HepG2 (cell line): ENCODE data around the gene MYADML2. TPM values are rescaled to one million over a fixed set of nuclear protein-coding genes. Genes with fewer than 3 reads are reported as not detected.

Experiments
- CEBPB ChIP-seq: IDR thresholded peaks from 2 replicates; pipeline ENCODE4 v1.6.1; 2011; ENCODE audit warnings: low read depth, low read length, improper control_type of control experiment, borderline replicate concordance
- DR1 ChIP-seq: sonication (generic); formaldehyde crosslinking; IDR thresholded peaks from 2 replicates; pipeline ENCODE4 v1.8.0; 2021; ENCODE audit warnings: mild to moderate bottlenecking, missing genetic modification reagents, inconsistent platforms
- FOXP1 ChIP-seq, 2 experiments: fragments of 450-650 bp in 1 of 2; IDR thresholded peaks; 2 replicates each; pipeline ENCODE4 v1.6.1; 2017 to 2018; ENCODE audit warnings: antibody characterized with exemption in 1 of 2
- HMGXB3 ChIP-seq: sonication (generic); formaldehyde crosslinking; IDR thresholded peaks from 2 replicates; pipeline ENCODE4 v1.4.0; 2020; ENCODE audit warnings: missing genetic modification reagents, borderline replicate concordance
- HNF4G ChIP-seq, 2 experiments: sonication (generic) in 1 of 2; formaldehyde crosslinking in 1 of 2; IDR thresholded peaks; 2 replicates each; pipeline versions ENCODE4 v1.4.0 to v1.6.1; 2011 to 2020; ENCODE audit warnings: borderline replicate concordance in 2 of 2, low read depth in 2 of 2, mild to moderate bottlenecking in 2 of 2, low read length in 1 of 2, missing genetic modification reagents in 1 of 2, moderate library complexity in 1 of 2
- HOXD1 ChIP-seq: sonication (generic); formaldehyde crosslinking; IDR thresholded peaks from 2 replicates; pipeline ENCODE4 v1.5.0; 2020; ENCODE audit warnings: missing genetic modification reagents
- MBNL3 ChIP-seq: fragments of 250-450 bp; sonication (Bioruptor Pico); conservative IDR thresholded peaks from 2 replicates; pipeline ENCODE4 v1.8.0; 2022; ENCODE audit warnings: mild to moderate bottlenecking, inconsistent platforms
- NCOA1 ChIP-seq: sonication (generic); formaldehyde crosslinking; IDR thresholded peaks from 2 replicates; pipeline ENCODE4 v1.9.0; 2021; ENCODE audit warnings: missing genetic modification reagents
- RCOR2 ChIP-seq: IDR thresholded peaks from 2 replicates; pipeline ENCODE4 v1.6.1; 2016; ENCODE audit warnings: missing biosample characterization, missing genetic modification reagents
- SALL2 ChIP-seq: sonication (generic); formaldehyde crosslinking; IDR thresholded peaks from 2 replicates; pipeline ENCODE4 v1.8.1; 2023; ENCODE audit warnings: mild to moderate bottlenecking, missing genetic modification reagents, inconsistent platforms
- TEAD3 ChIP-seq: optimal IDR thresholded peaks from 2 replicates; pipeline ENCODE3; 2016; ENCODE audit warnings: borderline replicate concordance
- TRAFD1 ChIP-seq: sonication (generic); formaldehyde crosslinking; IDR thresholded peaks from 2 replicates; pipeline ENCODE4 v1.5.1; 2020; ENCODE audit warnings: missing genetic modification reagents, mild to moderate bottlenecking, borderline replicate concordance
- ZHX2 ChIP-seq, 2 experiments: sonication (generic) in 1 of 2; formaldehyde crosslinking in 1 of 2; IDR thresholded peaks; 2 replicates each; pipeline versions ENCODE4 v1.6.1 to v1.9.0; 2014 to 2022; ENCODE audit warnings: antibody characterized with exemption in 1 of 2, borderline replicate concordance in 1 of 2, inconsistent platforms in 1 of 2, low read depth in 1 of 2, missing genetic modification reagents in 1 of 2
- polyA plus RNA-seq, 8 experiments: library from polyadenylated mRNA; depleted of rRNA in 3 of 8; stranded (reverse) in 7 of 8; unstranded in 1 of 8; fragments of >200 nt; fragmentation: Illumina TruSeq in 4 of 8; extraction: Trizol in 4 of 8; gene quantifications; 2 replicates each; pipeline versions ENCODE4 v1.2.1 to v1.2.3, GENCODE V29; 2011 to 2016; ENCODE audit warnings: low read depth in 4 of 8, missing spikeins in 1 of 8, mixed read lengths in 1 of 8; ENCODE audit not compliant: insufficient read depth in 1 of 8
- total RNA-seq, 5 experiments: library from RNA; depleted of rRNA; stranded (reverse); fragments of >200 nt; fragmentation: Illumina TruSeq; extraction: Trizol; gene quantifications; 2 replicates each; pipeline ENCODE4 v1.2.3, GENCODE V29; 2016; ENCODE audit warnings: low read depth in 1 of 5
- TF ChIP-seq, protein P1 (sequence below): sonication (generic); formaldehyde crosslinking; IDR thresholded peaks from 2 replicates; pipeline ENCODE4 v1.5.0; 2020; ENCODE audit warnings: mild to moderate bottlenecking, missing genetic modification reagents

MYADML2 gene
- total and polyA plus RNA-seq, 2 of the 13 experiments (the other 11 are each of a cell fraction or from before 2014, with no cell fraction given), result not detected

DNA sequence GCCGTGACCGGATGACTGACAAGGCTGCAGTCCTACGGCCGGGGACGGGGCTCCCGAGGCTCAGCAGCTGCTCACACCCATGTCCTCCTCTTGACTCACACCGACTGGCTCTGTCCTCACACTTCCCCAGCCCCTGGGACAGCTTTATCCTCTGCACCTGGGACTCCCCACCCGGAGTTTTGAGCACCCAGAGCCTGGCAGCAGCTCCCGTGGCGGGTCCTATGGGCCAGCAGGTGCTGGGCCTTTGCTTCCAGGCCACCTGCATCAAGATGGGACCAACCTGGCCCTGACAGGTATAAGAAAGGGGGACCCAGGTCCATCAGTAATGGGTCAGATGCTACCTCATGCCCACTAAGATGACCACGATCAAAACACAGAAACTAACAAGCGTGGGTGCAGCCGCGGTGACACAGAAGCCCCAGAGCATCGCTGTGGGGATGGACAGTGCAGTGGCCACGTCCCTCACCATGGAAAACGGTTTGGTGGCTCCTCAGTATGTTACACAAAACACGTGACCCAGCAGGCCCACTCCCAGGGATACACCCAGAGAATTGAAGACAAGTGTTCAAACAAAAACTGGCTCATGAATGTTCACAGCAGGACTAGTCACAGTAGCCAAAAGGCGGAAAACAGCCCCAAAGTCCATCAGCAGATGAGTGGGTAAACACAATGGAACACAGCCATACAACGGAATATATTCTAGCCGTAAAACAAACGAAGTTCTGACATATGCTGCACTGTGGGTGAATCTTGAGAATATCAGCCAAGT is 17.2 kb upstream of the MYADML2 start (continued):
- TF ChIP-seq HMGXB3 (CRISPR knock-in tag), result 0 out of 2 replicates have a peak, but pooled peaks have one; percentile 64
- no peak for TF ChIP-seq DR1 (CRISPR knock-in tag)
- no peak for TF ChIP-seq NCOA1 (CRISPR knock-in tag)
- peak; percentile 14 for TF ChIP-seq TEAD3 (CRISPR knock-in tag)
- TF ChIP-seq RCOR2 (CRISPR knock-in tag), result no peak
- TF ChIP-seq HOXD1 (CRISPR knock-in tag), result no peak
- no peak for TF ChIP-seq FOXP1 (IDR thresholded peaks at IDR 0.05)
- peak; percentile 73 for TF ChIP-seq FOXP1 (CRISPR knock-in tag; IDR thresholded peaks at IDR 0.05)
- no peak for TF ChIP-seq ZHX2 (IDR thresholded peaks at IDR 0.05; ENCODE audit: low read depth)
- TF ChIP-seq ZHX2 (CRISPR knock-in tag; IDR thresholded peaks at IDR 0.05; ENCODE audit: borderline replicate concordance), result no peak
- TF ChIP-seq CEBPB, result no peak
- peak; percentile 59 for TF ChIP-seq HNF4G (IDR thresholded peaks at IDR 0.05; ENCODE audit: borderline replicate concordance, low read depth, low read length)
- no peak for TF ChIP-seq HNF4G (CRISPR knock-in tag; IDR thresholded peaks at IDR 0.05; ENCODE audit: borderline replicate concordance, low read depth)
- TF ChIP-seq TRAFD1, result no peak
- TF ChIP-seq SALL2 (CRISPR knock-in tag), result no peak
- TF ChIP-seq, protein P1, sequence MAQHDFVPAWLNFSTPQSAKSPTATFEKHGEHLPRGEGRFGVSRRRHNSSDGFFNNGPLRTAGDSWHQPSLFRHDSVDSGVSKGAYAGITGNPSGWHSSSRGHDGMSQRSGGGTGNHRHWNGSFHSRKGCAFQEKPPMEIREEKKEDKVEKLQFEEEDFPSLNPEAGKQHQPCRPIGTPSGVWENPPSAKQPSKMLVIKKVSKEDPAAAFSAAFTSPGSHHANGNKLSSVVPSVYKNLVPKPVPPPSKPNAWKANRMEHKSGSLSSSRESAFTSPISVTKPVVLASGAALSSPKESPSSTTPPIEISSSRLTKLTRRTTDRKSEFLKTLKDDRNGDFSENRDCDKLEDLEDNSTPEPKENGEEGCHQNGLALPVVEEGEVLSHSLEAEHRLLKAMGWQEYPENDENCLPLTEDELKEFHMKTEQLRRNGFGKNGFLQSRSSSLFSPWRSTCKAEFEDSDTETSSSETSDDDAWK (CRISPR knock-in tag), result no peak
- TF ChIP-seq MBNL3 (CRISPR knock-in tag), result no peak
